Measurements from ENCODE around the gene MYH7.

- TF ChIP-seq CTCF (IDR thresholded peaks at IDR 0.05; ENCODE audit: insufficient read depth, low read length, poor library complexity, severe bottlenecking) (no peak), EZH2phosphoT487 (conservative IDR thresholded peaks at IDR 0.05; ENCODE audit: low read length) (no peak)
Observed at GRCh38 chr14:23468704-23469126, 33.3 kb upstream of the MYH7 start.
